Measurements from ENCODE around the gene NHLRC1. TPM values are rescaled to one million over a fixed set of nuclear protein-coding genes. Genes with fewer than 3 reads are reported as not detected.

The NHLRC1 gene
- polyA plus RNA-seq, 1 donor from 2014 or later: 0.32 TPM

- no peaks in the 10 kb centered on the region for H3K36me3 ChIP-seq (ENCODE audit: insufficient read depth, low read length)
- H2AFZ ChIP-seq (ENCODE audit: low read depth, low read length): no peak overlapping the region
- no peaks in the 10 kb centered on the region for H3K79me2 ChIP-seq (replicated peaks; ENCODE audit: insufficient read depth, low read length)
- H4K20me1 ChIP-seq (ENCODE audit: insufficient read depth): no peaks in the 10 kb centered on the region
- TF ChIP-seq REST (IDR thresholded peaks at IDR 0.05; ENCODE audit: borderline replicate concordance) (no peak), EZH2 (IDR thresholded peaks at IDR 0.05; ENCODE audit: borderline replicate concordance, insufficient read depth, low read length, poor library complexity, severe bottlenecking) (no peak), POLR2AphosphoS5 (IDR thresholded peaks at IDR 0.05) (no peak), RAD21 (conservative IDR thresholded peaks at IDR 0.05) (no peak), SMC3 (conservative IDR thresholded peaks at IDR 0.05; ENCODE audit: poor library complexity) (no peak), CTCF (IDR thresholded peaks at IDR 0.05; ENCODE audit: poor library complexity, severe bottlenecking) (no peak), MXI1 (conservative IDR thresholded peaks at IDR 0.05; ENCODE audit: poor library complexity, severe bottlenecking) (no peak), EP300 (conservative IDR thresholded peaks at IDR 0.05; ENCODE audit: poor library complexity, severe bottlenecking) (no peak), TAF1 (IDR thresholded peaks at IDR 0.05; ENCODE audit: low read depth) (no peak)
- no peaks in the 10 kb centered on the region for H3K9me3 ChIP-seq (ENCODE audit: low read length)
- no peaks in the 10 kb centered on the region for H3F3A ChIP-seq (ENCODE audit: insufficient read depth, low read length, poor library complexity, severe bottlenecking)
- H3K9ac ChIP-seq (ENCODE audit: low read length): no peak overlapping the region
- H3K9me2 ChIP-seq (ENCODE audit: insufficient read depth, low read length): no peaks in the 10 kb centered on the region
- H3K27ac ChIP-seq (ENCODE audit: low read length): no peak overlapping the region
- H3K27me3 ChIP-seq (ENCODE audit: insufficient read depth, low read depth, low read length): no peaks in the 10 kb centered on the region
- no peak overlapping the region for H3K4me3 ChIP-seq (ENCODE audit: low read length)
- no peak overlapping the region for H3K4me2 ChIP-seq (ENCODE audit: low read length)
These were observed 22.2 kb downstream of the NHLRC1 start for GRCh38 chr6:18100296-18100695.

- H3K27ac ChIP-seq (ENCODE audit: low read length): no peak overlapping the region
These were observed 23.0 kb downstream of the NHLRC1 start for GRCh38 chr6:18099511-18099910.

GRCh38 chr6:18096423-18096822, 26.1 kb downstream of the NHLRC1 start:
- Histone ChIP-seq H3K4me2 (ENCODE audit: low read length) (no peak overlapping the region), H3K36me3 (ENCODE audit: insufficient read depth, low read length) (no peaks in the 10 kb centered on the region), H3K27ac (ENCODE audit: low read length) (no peak overlapping the region), H3K4me3 (ENCODE audit: low read length) (no peak overlapping the region), H3K27me3 (ENCODE audit: insufficient read depth, low read depth, low read length) (no peaks in the 10 kb centered on the region), H3K79me2 (replicated peaks; ENCODE audit: insufficient read depth, low read length) (no peaks in the 10 kb centered on the region), H3F3A (ENCODE audit: insufficient read depth, low read length, poor library complexity, severe bottlenecking) (no peaks in the 10 kb centered on the region), H3K9ac (ENCODE audit: low read length) (no peak overlapping the region), H4K20me1 (ENCODE audit: insufficient read depth) (no peaks in the 10 kb centered on the region), H2AFZ (ENCODE audit: low read depth, low read length) (no peak overlapping the region), H3K9me3 (ENCODE audit: low read length) (no peaks in the 10 kb centered on the region), H3K9me2 (ENCODE audit: insufficient read depth, low read length) (no peaks in the 10 kb centered on the region)
- TF ChIP-seq RAD21 (conservative IDR thresholded peaks at IDR 0.05) (no peak), EZH2 (IDR thresholded peaks at IDR 0.05; ENCODE audit: borderline replicate concordance, insufficient read depth, low read length, poor library complexity, severe bottlenecking) (no peak), MXI1 (conservative IDR thresholded peaks at IDR 0.05; ENCODE audit: poor library complexity, severe bottlenecking) (no peak), POLR2AphosphoS5 (IDR thresholded peaks at IDR 0.05) (no peak), SMC3 (conservative IDR thresholded peaks at IDR 0.05; ENCODE audit: poor library complexity) (no peak), TAF1 (IDR thresholded peaks at IDR 0.05; ENCODE audit: low read depth) (no peak), CTCF (IDR thresholded peaks at IDR 0.05; ENCODE audit: poor library complexity, severe bottlenecking) (no peak), REST (IDR thresholded peaks at IDR 0.05; ENCODE audit: borderline replicate concordance) (no peak), EP300 (conservative IDR thresholded peaks at IDR 0.05; ENCODE audit: poor library complexity, severe bottlenecking) (no peak)

More at GRCh38 chr6:18099511-18099910, 23.0 kb downstream of the NHLRC1 start:
- Histone ChIP-seq H3K9me2 (ENCODE audit: insufficient read depth, low read length) (no peaks in the 10 kb centered on the region), H3K9me3 (ENCODE audit: low read length) (no peaks in the 10 kb centered on the region), H3K4me3 (ENCODE audit: low read length) (no peak overlapping the region), H3K79me2 (replicated peaks; ENCODE audit: insufficient read depth, low read length) (no peaks in the 10 kb centered on the region), H3K36me3 (ENCODE audit: insufficient read depth, low read length) (no peaks in the 10 kb centered on the region), H4K20me1 (ENCODE audit: insufficient read depth) (no peaks in the 10 kb centered on the region), H3K9ac (ENCODE audit: low read length) (no peak overlapping the region), H3K4me2 (ENCODE audit: low read length) (no peak overlapping the region), H3F3A (ENCODE audit: insufficient read depth, low read length, poor library complexity, severe bottlenecking) (no peaks in the 10 kb centered on the region), H2AFZ (ENCODE audit: low read depth, low read length) (no peak overlapping the region), H3K27me3 (ENCODE audit: insufficient read depth, low read depth, low read length) (no peaks in the 10 kb centered on the region)
- no peak for TF ChIP-seq POLR2AphosphoS5 (IDR thresholded peaks at IDR 0.05)
- TF ChIP-seq RAD21 (conservative IDR thresholded peaks at IDR 0.05): no peak

All from neural cell (in vitro differentiated cells).